HS-27A (cell line): Measurements from ENCODE around the gene PITPNC1.

Experiments
- DNase-seq: peaks from one replicate; pipeline ENCODE4 v3.0.0-alpha.2; 2012; ENCODE audit warnings: low read depth, missing footprints

PITPNC1 gene

DNA sequence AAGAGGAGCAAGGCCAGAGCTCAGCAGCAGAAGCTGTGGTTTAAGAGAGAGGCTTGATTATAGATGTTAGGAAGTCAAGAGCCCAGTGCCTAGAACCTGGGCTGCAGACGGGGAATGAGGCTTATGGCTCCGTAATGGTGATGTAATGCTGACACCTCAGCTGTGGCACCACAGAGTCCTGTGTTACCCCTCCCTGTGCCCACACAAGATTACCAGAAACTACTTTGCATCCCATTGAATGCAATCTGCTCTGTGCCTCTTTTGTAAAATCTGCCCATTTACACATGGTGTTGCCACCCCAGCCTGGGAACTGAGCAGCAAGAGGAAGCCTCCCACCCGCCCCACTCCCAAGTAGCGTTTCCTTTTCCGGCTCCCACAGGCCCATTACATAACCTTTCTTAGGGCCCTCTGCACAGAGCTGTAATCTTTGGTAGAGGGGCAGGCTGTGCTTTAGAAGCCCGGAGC is 57.0 kb downstream of the PITPNC1 start:
- no peak for DNase-seq

GRCh38 chr17:67435122-67435521 is 58.0 kb downstream of the PITPNC1 start:
- DNase-seq = no peak

GRCh38 chr17:67435786-67436185 is 58.7 kb downstream of the PITPNC1 start:
- no peak for DNase-seq

GRCh38 chr17:67436233-67436632 is 59.2 kb downstream of the PITPNC1 start:
- no peak for DNase-seq

- DNase-seq = no peak
Observed at GRCh38 chr17:67438667-67439066, 61.6 kb downstream of the PITPNC1 start.

- no peak for DNase-seq
Observed at GRCh38 chr17:67439269-67439668, 62.2 kb downstream of the PITPNC1 start.

GRCh38 chr17:67440277-67441051 is 63.4 kb downstream of the PITPNC1 start:
- no peak for DNase-seq

GRCh38 chr17:67441052-67441895 is 64.2 kb downstream of the PITPNC1 start:
- no peak for DNase-seq

DNA sequence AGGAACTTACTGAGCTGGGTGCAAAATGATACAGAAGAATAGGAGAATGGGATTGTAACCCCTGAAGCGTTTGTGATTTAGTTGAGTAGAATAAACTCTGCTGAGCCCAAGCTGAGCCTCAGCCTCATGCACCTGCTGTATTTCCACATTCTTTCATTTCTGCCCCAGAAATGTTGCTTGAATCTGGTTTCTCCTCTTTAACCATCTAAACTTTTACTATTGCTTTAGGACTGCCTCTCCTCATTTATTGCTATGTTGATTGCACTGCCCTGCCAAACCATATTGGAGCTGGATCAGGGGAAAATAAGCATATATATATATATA is 64.8 kb downstream of the PITPNC1 start:
- no peak for DNase-seq

DNA sequence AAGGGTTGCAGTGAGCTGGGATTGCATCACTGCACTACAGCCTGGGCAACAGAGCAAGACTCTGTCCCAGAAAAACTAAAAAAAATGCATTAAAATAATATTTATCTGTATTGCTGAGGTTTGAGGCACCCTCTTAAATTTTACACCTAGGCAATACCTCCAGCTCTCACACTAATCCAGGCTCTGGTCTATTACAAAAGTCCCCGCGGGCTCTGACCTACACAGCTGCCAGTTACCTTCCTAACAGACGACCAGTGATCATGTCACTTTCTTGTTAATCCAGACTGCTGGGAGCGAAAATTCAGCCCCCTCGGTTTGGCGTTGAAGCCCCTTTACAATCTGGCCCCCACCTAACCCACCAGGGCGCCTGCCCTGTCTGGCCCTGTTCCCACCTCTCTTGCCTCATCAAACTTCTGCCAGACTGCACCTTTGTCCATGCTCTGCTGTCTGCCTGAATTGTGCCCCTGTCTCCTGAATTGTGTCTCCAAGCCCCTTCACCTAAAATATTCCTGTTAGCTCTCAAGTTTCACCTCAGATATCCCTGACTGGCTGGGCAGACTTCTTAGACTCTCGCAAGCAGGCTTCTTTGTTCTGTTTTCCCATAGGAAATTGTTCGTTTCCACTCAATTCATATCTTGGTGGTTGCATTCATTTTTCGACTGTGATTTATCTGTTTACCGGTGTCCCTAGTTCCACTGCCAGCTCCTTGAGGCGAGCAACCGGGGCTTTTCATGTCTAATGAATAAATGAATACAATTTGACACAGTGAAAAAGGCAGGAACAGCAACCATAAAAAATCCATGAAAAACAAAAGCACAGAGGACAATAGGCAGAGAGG is 65.9 kb downstream of the PITPNC1 start:
- DNase-seq = no peak

DNA sequence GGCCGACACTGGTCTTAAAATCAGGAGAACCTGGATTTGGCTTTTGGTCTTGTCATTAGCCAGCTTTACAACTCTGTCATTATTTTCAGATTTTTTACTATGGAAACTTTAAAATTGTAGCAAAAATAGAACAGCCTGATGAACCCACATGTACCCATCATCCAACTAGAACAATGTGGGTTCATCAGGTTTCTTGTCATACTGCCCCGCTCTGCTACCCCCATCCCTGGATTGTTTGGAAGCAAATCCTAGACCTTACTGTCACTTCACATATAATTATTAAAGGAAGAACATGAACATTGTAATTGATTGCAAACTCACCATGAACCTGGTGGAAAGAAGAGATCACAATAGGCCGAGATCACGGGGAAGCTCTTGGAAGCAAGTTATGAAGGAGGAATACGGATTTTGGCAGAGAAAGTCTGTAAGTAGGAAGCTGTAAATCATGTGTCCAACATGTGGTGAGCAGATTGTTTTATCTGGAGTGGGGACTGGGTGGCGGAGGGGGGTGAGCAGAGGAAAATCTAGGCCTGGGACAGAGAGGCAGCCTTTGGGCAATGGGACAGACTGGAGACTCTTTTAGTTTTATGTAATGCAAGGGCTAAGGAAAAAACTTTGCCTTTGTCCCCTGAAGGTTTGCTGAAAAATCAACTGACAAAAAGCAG is 67.0 kb downstream of the PITPNC1 start:
- no peak for DNase-seq

GRCh38 chr17:67448449-67448848 is 71.4 kb downstream of the PITPNC1 start:
- DNase-seq = no peak

DNA sequence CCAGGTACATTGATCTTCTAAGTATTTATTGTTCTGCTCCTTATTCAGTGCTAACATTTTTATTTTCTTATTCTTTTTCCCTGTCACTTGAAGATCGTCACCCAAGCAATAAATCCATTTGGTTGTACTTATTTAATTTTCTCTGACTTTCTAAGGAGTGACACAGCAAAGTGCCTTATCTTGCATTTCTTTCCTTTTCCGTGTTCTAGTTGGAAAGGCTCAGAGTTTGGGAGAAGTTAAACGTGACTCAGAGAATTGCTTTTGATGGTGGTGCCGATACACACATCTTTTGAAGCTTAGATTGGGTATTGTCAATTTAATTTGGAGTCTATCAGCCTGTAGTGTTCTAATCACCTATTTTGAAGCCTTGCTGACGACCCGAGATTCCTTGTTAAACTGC is 72.0 kb downstream of the PITPNC1 start:
- DNase-seq = no peak

- no peak for DNase-seq
Observed at GRCh38 chr17:67449845-67450755, 73.0 kb downstream of the PITPNC1 start.

- no peak for DNase-seq
Observed at GRCh38 chr17:67452681-67453554, 75.8 kb downstream of the PITPNC1 start.

- no peak for DNase-seq
Observed at GRCh38 chr17:67456103-67456502, 79.0 kb downstream of the PITPNC1 start.

GRCh38 chr17:67456889-67457288 is 79.8 kb downstream of the PITPNC1 start:
- DNase-seq = no peak

DNA sequence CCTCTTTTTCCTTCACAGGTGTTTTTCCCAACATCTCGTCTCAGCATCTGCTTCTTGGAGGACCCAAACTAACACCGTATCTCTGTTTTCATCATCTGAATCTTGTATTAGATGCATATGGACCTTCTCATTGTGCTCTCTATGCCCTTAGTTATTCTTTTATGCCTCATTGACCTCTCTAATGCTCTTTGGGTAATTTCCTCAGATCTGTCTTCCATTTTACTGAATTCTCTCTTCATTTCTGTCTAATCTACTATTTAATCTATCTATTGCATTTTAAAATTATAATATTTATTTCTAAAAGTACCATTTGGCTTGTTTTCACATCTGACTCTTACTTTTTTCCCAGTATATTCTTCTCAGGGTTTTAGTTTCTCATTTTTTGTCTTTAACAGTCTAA is 81.1 kb downstream of the PITPNC1 start:
- DNase-seq = no peak

GRCh38 chr17:67459985-67460384 is 82.9 kb downstream of the PITPNC1 start:
- no peak for DNase-seq
